ENCODE results near the gene SLBP. TPM values are rescaled to one million over a fixed set of nuclear protein-coding genes. Genes with fewer than 3 reads are reported as not detected.

SLBP gene
- total RNA-seq, 2 donors from 2014 or later, result 29.8 to 30.5 TPM

DNA sequence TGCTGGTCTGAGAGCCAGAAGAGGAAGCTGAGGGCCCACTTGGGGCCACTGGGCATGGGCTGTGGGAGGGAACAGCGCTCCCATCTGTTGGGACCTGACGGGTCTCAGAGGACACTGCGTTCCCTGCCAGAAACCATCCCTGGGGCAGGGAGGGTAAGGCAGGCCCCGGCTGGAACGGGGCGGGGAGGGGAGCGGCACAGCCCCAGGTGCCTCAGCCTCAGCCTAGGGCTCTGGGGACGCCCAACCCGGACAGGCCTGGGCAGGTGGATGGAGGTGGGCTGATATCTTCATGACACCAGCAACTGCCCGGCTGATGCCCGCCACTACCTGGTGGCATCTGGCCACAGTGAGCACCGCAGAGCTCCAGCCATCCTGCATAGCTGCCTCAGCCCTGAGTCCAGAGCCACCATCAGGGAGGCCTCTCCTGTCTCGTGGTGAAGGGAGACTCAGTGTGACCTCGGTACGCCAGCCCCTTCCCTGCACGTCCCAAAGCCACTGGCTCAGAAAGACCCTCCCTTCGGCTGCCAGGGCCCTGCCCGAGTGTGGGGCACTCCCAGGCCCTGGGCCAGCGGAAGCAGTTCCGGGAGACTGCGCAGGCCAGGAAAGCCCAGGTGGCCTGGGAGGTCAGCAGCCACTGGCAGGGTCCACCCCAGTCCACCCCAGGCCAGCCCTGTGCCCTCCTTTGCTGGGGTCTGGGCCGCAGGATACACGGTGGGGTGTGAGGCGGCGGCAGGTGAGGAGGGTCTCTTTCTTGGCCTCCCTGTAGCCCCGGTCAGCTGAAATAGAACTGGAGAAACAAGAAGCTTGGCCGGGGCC, 46.4 kb upstream of the SLBP start:
- DNase-seq (ENCODE audit: low spot score) (no peak), ATAC-seq (ENCODE audit: insufficient number of reproducible peaks, low FRiP score, low read depth) (no peak)
- Histone ChIP-seq H3K4me1 (ENCODE audit: control insufficient read depth in 1 of 2, low read depth in 2 of 2) (peaks cover 0 to 5% of the 10 kb centered on the region in 2 donors), H3K36me3 (no peaks in the 10 kb centered on the region), H3K27ac (no peak overlapping the region), H3K27me3 (replicated peaks; ENCODE audit: insufficient read depth) (no peaks in the 10 kb centered on the region), H3K9me3 (no peaks in the 10 kb centered on the region), H3K4me3 (no peak overlapping the region)
- TF ChIP-seq, protein P1, sequence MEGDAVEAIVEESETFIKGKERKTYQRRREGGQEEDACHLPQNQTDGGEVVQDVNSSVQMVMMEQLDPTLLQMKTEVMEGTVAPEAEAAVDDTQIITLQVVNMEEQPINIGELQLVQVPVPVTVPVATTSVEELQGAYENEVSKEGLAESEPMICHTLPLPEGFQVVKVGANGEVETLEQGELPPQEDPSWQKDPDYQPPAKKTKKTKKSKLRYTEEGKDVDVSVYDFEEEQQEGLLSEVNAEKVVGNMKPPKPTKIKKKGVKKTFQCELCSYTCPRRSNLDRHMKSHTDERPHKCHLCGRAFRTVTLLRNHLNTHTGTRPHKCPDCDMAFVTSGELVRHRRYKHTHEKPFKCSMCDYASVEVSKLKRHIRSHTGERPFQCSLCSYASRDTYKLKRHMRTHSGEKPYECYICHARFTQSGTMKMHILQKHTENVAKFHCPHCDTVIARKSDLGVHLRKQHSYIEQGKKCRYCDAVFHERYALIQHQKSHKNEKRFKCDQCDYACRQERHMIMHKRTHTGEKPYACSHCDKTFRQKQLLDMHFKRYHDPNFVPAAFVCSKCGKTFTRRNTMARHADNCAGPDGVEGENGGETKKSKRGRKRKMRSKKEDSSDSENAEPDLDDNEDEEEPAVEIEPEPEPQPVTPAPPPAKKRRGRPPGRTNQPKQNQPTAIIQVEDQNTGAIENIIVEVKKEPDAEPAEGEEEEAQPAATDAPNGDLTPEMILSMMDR (IDR thresholded peaks at IDR 0.05), result no peak

- TF ChIP-seq, protein P1 (IDR thresholded peaks at IDR 0.05), result no peak
- H3K4me3 ChIP-seq, result no peak overlapping the region
- ATAC-seq (ENCODE audit: insufficient number of reproducible peaks, low FRiP score, low read depth) (no peak), DNase-seq (ENCODE audit: low spot score) (no peak)
- no peak overlapping the region for H3K27ac ChIP-seq
- no peaks in the 10 kb centered on the region for H3K36me3 ChIP-seq
- H3K4me1 ChIP-seq (ENCODE audit: control insufficient read depth in 1 of 2, low read depth in 2 of 2), result no peaks in the 10 kb centered on the region
- H3K9me3 ChIP-seq, result no peaks in the 10 kb centered on the region
- H3K27me3 ChIP-seq (replicated peaks; ENCODE audit: insufficient read depth), result no peaks in the 10 kb centered on the region
Observed at GRCh38 chr4:1757836-1758235, 45.7 kb upstream of the SLBP start.

- TF ChIP-seq, protein P1 (IDR thresholded peaks at IDR 0.05), result no peak
- no peaks in the 10 kb centered on the region for H3K27me3 ChIP-seq (replicated peaks; ENCODE audit: insufficient read depth)
- no peak overlapping the region for H3K27ac ChIP-seq
- ATAC-seq (ENCODE audit: insufficient number of reproducible peaks, low FRiP score, low read depth), result no peak
- no peak overlapping the region for H3K4me3 ChIP-seq
- H3K9me3 ChIP-seq, result no peaks in the 10 kb centered on the region
- DNase-seq (ENCODE audit: low spot score), result no peak
- no peaks in the 10 kb centered on the region for H3K36me3 ChIP-seq
- H3K4me1 ChIP-seq (ENCODE audit: control insufficient read depth in 1 of 2, low read depth in 2 of 2), result no peaks in the 10 kb centered on the region
Observed at GRCh38 chr4:1756893-1757779, 45.0 kb upstream of the SLBP start.

GRCh38 chr4:1756079-1756478, 44.0 kb upstream of the SLBP start:
- Histone ChIP-seq H3K27me3 (replicated peaks; ENCODE audit: insufficient read depth) (no peaks in the 10 kb centered on the region), H3K4me3 (no peak overlapping the region), H3K4me1 (ENCODE audit: control insufficient read depth in 1 of 2, low read depth in 2 of 2) (no peaks in the 10 kb centered on the region), H3K9me3 (no peaks in the 10 kb centered on the region), H3K27ac (no peak overlapping the region), H3K36me3 (no peaks in the 10 kb centered on the region)
- TF ChIP-seq, protein P1 (IDR thresholded peaks at IDR 0.05), result no peak
- ATAC-seq (ENCODE audit: insufficient number of reproducible peaks, low FRiP score, low read depth), result no peak
- DNase-seq (ENCODE audit: low spot score), result no peak

DNA sequence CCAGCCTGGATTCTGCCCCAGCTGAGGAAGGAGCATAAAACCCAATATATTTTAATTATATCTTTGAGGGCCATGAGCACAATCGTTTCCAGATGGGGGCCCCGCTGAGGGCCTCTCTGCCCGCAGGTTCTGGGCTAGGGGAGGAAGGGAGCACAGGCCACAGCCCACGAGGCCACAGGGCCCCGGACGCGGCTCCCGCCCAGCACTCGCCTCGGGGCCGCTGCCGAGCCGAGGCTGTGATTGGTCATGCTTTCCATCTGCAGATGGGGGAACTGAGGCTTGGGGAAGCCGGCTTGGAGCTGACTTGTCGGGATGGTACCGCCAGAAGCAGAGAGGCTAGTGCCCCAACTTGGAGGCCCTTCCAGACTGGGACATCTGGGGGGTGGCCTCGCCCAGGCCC, 43.2 kb upstream of the SLBP start:
- TF ChIP-seq, protein P1 (IDR thresholded peaks at IDR 0.05), result no peak
- Histone ChIP-seq H3K36me3 (no peaks in the 10 kb centered on the region), H3K27ac (no peak overlapping the region), H3K9me3 (no peaks in the 10 kb centered on the region), H3K4me3 (no peak overlapping the region), H3K4me1 (ENCODE audit: control insufficient read depth in 1 of 2, low read depth in 2 of 2) (no peaks in the 10 kb centered on the region), H3K27me3 (replicated peaks; ENCODE audit: insufficient read depth) (no peaks in the 10 kb centered on the region)
- DNase-seq (ENCODE audit: low spot score) (no peak), ATAC-seq (ENCODE audit: insufficient number of reproducible peaks, low FRiP score, low read depth) (no peak)
